ENCODE measurements around the gene SMIM5. TPM values are rescaled to one million over a fixed set of nuclear protein-coding genes. Genes with fewer than 3 reads are reported as not detected.

Gene SMIM5
- total RNA-seq, 1 donor from 2014 or later: not detected

DNA sequence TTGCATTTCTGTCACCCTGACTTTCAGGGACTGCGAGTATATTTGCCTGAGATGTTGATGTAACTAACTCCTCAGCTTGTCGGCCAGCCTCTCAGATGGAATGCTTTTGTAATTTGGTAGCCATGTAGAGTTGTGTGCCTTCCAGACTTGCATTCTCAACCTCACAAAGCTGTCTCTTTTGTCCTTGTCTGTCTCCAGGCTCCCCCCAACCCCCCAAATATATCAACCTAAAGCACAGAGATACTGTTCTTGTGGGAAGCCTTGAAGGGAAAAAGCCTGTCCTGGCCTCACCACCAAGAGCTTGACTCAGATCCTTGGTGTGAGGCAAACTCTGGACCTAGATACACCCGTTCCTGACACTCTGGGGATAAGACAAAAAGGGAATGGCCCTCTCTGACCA lies 52.3 kb downstream of the SMIM5 start:
- Histone ChIP-seq H3K36me3 (peaks cover 0 to 7% of the 10 kb centered on the region in 2 donors), H3K27me3 (no peaks in the 10 kb centered on the region), H3K27ac (peak overlapping the region in 1 of 2 donors; percentile 17), H3K4me1 (no peaks in the 10 kb centered on the region), H3K4me3 (no peak overlapping the region), H3K9me3 (no peaks in the 10 kb centered on the region)
- DNase-seq (ENCODE audit: low spot score in 2 of 2): no peak
- no peak for TF ChIP-seq CTCF (IDR thresholded peaks at IDR 0.05)
- intact Hi-C loops (cut with DNase I): no loop called here

GRCh38 chr17:75688209-75688825 lies 55.1 kb downstream of the SMIM5 start:
- Histone ChIP-seq H3K27me3 (no peaks in the 10 kb centered on the region), H3K27ac (peak overlapping the region; percentile 7 to 16), H3K4me1 (peaks cover 0 to 2% of the 10 kb centered on the region in 2 donors), H3K9me3 (no peaks in the 10 kb centered on the region), H3K36me3 (peaks cover 12 to 16% of the 10 kb centered on the region in 2 donors), H3K4me3 (no peak overlapping the region)
- no peak for TF ChIP-seq CTCF (IDR thresholded peaks at IDR 0.05)
- DNase-seq (ENCODE audit: low spot score in 2 of 2): no peak
- intact Hi-C loops (cut with DNase I): no loop called here

GRCh38 chr17:75689441-75689873 lies 56.2 kb downstream of the SMIM5 start:
- Histone ChIP-seq H3K27ac (no peak overlapping the region), H3K9me3 (no peaks in the 10 kb centered on the region), H3K36me3 (peaks cover 17 to 28% of the 10 kb centered on the region in 2 donors), H3K4me3 (no peak overlapping the region), H3K4me1 (peaks cover 0 to 2% of the 10 kb centered on the region in 2 donors), H3K27me3 (no peaks in the 10 kb centered on the region)
- intact Hi-C loops (cut with DNase I): no loop called here
- TF ChIP-seq CTCF (IDR thresholded peaks at IDR 0.05): no peak
- DNase-seq (ENCODE audit: low spot score in 2 of 2): no peak

Other genes starting within 250 kb of the SMIM5 start
- 65.7 TPM for gene GRB2, start 227.8 kb upstream of the SMIM5 start, total RNA-seq
- gene TMEM94, start 176.8 kb upstream of the SMIM5 start, total RNA-seq: 125 TPM
- gene CASKIN2, start 117.9 kb upstream of the SMIM5 start, total RNA-seq: 112 TPM
- gene TSEN54, start 116.9 kb upstream of the SMIM5 start, total RNA-seq: 92.7 TPM
- 41.8 TPM for gene LLGL2, start 107.7 kb upstream of the SMIM5 start, total RNA-seq
- 285 TPM for gene MYO15B, start 45.6 kb upstream of the SMIM5 start, total RNA-seq
- gene RECQL5, start 33.7 kb downstream of the SMIM5 start, total RNA-seq: 7.6 TPM
- 70.9 TPM for gene SAP30BP, start 33.9 kb downstream of the SMIM5 start, total RNA-seq
- 152 TPM for gene ITGB4, start 88.0 kb downstream of the SMIM5 start, total RNA-seq
- 101 TPM for gene GALK1, start 131.8 kb downstream of the SMIM5 start, total RNA-seq
- gene UNK, start 151.4 kb downstream of the SMIM5 start, total RNA-seq: 73.9 TPM
- gene UNC13D, start 211.0 kb downstream of the SMIM5 start, total RNA-seq: 33.1 TPM
- gene WBP2, start 221.9 kb downstream of the SMIM5 start, total RNA-seq: 50.7 TPM
- gene TRIM47, start 245.1 kb downstream of the SMIM5 start, total RNA-seq: 132 TPM